ENCODE results near the gene HNRNPL. TPM values are rescaled to one million over a fixed set of nuclear protein-coding genes. Genes with fewer than 3 reads are reported as not detected.

Gene HNRNPL
- polyA plus RNA-seq, 1 donor from 2014 or later = 315 TPM

DNA sequence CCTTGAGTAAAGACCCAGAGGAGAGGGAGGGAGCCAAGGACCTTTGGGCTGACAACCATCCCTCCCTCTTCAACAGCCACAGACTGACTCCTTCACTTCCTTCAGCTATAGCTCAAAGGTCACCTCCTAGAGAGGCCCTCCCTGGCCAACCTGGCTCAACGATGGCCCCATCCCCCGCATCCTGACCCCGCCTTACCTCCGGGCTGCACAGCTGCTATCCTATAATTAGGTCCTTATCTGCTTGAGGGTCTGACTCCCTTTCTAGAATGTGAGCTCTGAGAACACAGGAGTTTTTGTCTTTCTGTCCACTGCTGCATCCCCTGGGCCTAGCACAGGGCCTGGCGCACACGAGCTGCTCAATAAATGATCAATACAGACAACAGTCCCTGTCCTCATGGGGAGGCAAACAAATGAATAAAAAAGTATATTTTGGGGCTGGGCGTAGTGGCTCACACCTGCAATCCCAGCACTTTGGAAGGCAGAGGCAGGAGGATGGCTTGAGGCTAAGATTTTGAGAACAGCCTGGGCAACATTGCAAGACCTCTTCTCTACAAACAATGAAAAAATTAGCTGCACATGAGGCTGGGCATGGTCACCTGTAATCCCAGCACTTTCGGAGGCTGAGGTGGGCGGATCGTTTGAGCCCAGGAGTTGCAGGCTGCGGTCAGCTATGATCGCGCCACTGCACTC, 30.4 kb downstream of the HNRNPL start:
- Histone ChIP-seq H3F3A (ENCODE audit: insufficient read depth, low read length, poor library complexity, severe bottlenecking) (no peaks in the 10 kb centered on the region), H3K79me2 (replicated peaks; ENCODE audit: insufficient read depth, low read length) (no peaks in the 10 kb centered on the region), H3K4me3 (ENCODE audit: low read length) (no peak overlapping the region), H4K20me1 (ENCODE audit: insufficient read depth) (no peaks in the 10 kb centered on the region), H3K9me2 (ENCODE audit: insufficient read depth, low read length) (no peaks in the 10 kb centered on the region), H3K36me3 (ENCODE audit: insufficient read depth, low read length) (no peaks in the 10 kb centered on the region), H3K9me3 (ENCODE audit: low read length) (no peaks in the 10 kb centered on the region), H3K4me2 (ENCODE audit: low read length) (no peak overlapping the region), H3K27me3 (ENCODE audit: insufficient read depth, low read depth, low read length) (no peaks in the 10 kb centered on the region), H2AFZ (ENCODE audit: low read depth, low read length) (no peak overlapping the region), H3K9ac (ENCODE audit: low read length) (no peak overlapping the region), H3K27ac (ENCODE audit: low read length) (no peak overlapping the region)
- TF ChIP-seq EZH2 (IDR thresholded peaks at IDR 0.05; ENCODE audit: borderline replicate concordance, insufficient read depth, low read length, poor library complexity, severe bottlenecking) (no peak), RAD21 (conservative IDR thresholded peaks at IDR 0.05) (no peak), POLR2AphosphoS5 (IDR thresholded peaks at IDR 0.05) (no peak), EP300 (conservative IDR thresholded peaks at IDR 0.05; ENCODE audit: poor library complexity, severe bottlenecking) (no peak), SMC3 (conservative IDR thresholded peaks at IDR 0.05; ENCODE audit: poor library complexity) (no peak)

DNA sequence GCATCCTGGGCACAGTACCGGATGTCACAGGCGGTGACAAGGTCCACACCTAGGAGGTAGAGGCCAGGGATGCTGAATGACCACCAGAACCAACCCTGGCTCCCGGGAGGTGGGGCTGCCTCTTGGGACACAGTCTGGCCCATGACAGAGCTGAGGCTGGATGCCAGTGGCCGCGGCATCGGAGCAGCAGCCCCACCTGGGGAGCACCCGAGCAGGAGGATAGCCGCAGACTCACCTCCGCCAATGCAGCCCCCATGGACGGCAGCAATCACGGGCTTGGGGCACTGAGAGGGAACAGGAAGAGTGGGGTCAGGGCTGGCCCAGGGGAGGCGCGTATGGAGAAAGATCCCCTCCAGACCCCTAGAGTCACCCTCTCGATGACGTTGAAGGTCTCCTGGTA, 32.7 kb downstream of the HNRNPL start:
- Histone ChIP-seq H3K79me2 (replicated peaks; ENCODE audit: insufficient read depth, low read length) (no peaks in the 10 kb centered on the region), H3K27ac (ENCODE audit: low read length) (no peak overlapping the region), H4K20me1 (ENCODE audit: insufficient read depth) (no peaks in the 10 kb centered on the region), H3K9me2 (ENCODE audit: insufficient read depth, low read length) (no peaks in the 10 kb centered on the region), H2AFZ (ENCODE audit: low read depth, low read length) (no peak overlapping the region), H3K9me3 (ENCODE audit: low read length) (no peaks in the 10 kb centered on the region), H3K36me3 (ENCODE audit: insufficient read depth, low read length) (no peaks in the 10 kb centered on the region), H3K4me2 (ENCODE audit: low read length) (no peak overlapping the region), H3K4me3 (ENCODE audit: low read length) (no peak overlapping the region), H3K9ac (ENCODE audit: low read length) (no peak overlapping the region), H3K27me3 (ENCODE audit: insufficient read depth, low read depth, low read length) (no peaks in the 10 kb centered on the region), H3F3A (ENCODE audit: insufficient read depth, low read length, poor library complexity, severe bottlenecking) (no peaks in the 10 kb centered on the region)
- TF ChIP-seq RAD21 (conservative IDR thresholded peaks at IDR 0.05) = no peak
- TF ChIP-seq MXI1 (conservative IDR thresholded peaks at IDR 0.05; ENCODE audit: poor library complexity, severe bottlenecking) = no peak
- TF ChIP-seq SMC3 (conservative IDR thresholded peaks at IDR 0.05; ENCODE audit: poor library complexity) = no peak
- no peak for TF ChIP-seq TAF1 (IDR thresholded peaks at IDR 0.05; ENCODE audit: low read depth)
- no peak for TF ChIP-seq EP300 (conservative IDR thresholded peaks at IDR 0.05; ENCODE audit: poor library complexity, severe bottlenecking)
- TF ChIP-seq POLR2AphosphoS5 (IDR thresholded peaks at IDR 0.05) = no peak
- TF ChIP-seq, protein P1, sequence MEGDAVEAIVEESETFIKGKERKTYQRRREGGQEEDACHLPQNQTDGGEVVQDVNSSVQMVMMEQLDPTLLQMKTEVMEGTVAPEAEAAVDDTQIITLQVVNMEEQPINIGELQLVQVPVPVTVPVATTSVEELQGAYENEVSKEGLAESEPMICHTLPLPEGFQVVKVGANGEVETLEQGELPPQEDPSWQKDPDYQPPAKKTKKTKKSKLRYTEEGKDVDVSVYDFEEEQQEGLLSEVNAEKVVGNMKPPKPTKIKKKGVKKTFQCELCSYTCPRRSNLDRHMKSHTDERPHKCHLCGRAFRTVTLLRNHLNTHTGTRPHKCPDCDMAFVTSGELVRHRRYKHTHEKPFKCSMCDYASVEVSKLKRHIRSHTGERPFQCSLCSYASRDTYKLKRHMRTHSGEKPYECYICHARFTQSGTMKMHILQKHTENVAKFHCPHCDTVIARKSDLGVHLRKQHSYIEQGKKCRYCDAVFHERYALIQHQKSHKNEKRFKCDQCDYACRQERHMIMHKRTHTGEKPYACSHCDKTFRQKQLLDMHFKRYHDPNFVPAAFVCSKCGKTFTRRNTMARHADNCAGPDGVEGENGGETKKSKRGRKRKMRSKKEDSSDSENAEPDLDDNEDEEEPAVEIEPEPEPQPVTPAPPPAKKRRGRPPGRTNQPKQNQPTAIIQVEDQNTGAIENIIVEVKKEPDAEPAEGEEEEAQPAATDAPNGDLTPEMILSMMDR (IDR thresholded peaks at IDR 0.05; ENCODE audit: poor library complexity, severe bottlenecking) = no peak
- no peak for TF ChIP-seq EZH2 (IDR thresholded peaks at IDR 0.05; ENCODE audit: borderline replicate concordance, insufficient read depth, low read length, poor library complexity, severe bottlenecking)
- TF ChIP-seq, protein P2, sequence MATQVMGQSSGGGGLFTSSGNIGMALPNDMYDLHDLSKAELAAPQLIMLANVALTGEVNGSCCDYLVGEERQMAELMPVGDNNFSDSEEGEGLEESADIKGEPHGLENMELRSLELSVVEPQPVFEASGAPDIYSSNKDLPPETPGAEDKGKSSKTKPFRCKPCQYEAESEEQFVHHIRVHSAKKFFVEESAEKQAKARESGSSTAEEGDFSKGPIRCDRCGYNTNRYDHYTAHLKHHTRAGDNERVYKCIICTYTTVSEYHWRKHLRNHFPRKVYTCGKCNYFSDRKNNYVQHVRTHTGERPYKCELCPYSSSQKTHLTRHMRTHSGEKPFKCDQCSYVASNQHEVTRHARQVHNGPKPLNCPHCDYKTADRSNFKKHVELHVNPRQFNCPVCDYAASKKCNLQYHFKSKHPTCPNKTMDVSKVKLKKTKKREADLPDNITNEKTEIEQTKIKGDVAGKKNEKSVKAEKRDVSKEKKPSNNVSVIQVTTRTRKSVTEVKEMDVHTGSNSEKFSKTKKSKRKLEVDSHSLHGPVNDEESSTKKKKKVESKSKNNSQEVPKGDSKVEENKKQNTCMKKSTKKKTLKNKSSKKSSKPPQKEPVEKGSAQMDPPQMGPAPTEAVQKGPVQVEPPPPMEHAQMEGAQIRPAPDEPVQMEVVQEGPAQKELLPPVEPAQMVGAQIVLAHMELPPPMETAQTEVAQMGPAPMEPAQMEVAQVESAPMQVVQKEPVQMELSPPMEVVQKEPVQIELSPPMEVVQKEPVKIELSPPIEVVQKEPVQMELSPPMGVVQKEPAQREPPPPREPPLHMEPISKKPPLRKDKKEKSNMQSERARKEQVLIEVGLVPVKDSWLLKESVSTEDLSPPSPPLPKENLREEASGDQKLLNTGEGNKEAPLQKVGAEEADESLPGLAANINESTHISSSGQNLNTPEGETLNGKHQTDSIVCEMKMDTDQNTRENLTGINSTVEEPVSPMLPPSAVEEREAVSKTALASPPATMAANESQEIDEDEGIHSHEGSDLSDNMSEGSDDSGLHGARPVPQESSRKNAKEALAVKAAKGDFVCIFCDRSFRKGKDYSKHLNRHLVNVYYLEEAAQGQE (IDR thresholded peaks at IDR 0.05; ENCODE audit: borderline replicate concordance) = no peak

All from neural cell (in vitro differentiated cells).